Transverse colon (tissue), 4 donors: Measurements from ENCODE around the gene CEBPB. TPM values are rescaled to one million over a fixed set of nuclear protein-coding genes. Genes with fewer than 3 reads are reported as not detected.

Experiments used
- DNase-seq: peaks from one replicate; pipeline ENCODE4 v3.0.0-alpha.2; 2019
- H3K27ac ChIP-seq, 4 donors: fragments of 200-600 bp; sonication (generic); 2 replicates each; pipeline ENCODE4 v1.5.1; 2016 to 2018; ENCODE audit warnings: inconsistent platforms in 4 of 4
- H3K27me3 ChIP-seq: fragments of 200-600 bp; sonication (generic); 2 replicates; pipeline ENCODE4 v1.5.1; 2017; ENCODE audit warnings: inconsistent platforms
- H3K36me3 ChIP-seq, 4 donors: fragments of 200-600 bp; sonication (generic); 2 replicates each; pipeline ENCODE4 v1.5.1; 2017 to 2019; ENCODE audit warnings: inconsistent platforms in 4 of 4
- H3K4me1 ChIP-seq, 4 donors: fragments of 200-600 bp; sonication (generic); 2 replicates each; pipeline ENCODE4 v1.5.1; 2017 to 2020; ENCODE audit warnings: inconsistent platforms in 4 of 4
- H3K4me3 ChIP-seq, 4 donors: fragments of 200-600 bp; sonication (generic); 1 replicate in 1 of 4; 2 replicates in 3 of 4; pipeline versions ENCODE4 v1.5.1 to v1.6.1; 2017 to 2019; ENCODE audit warnings: inconsistent platforms in 4 of 4
- H3K9me3 ChIP-seq, 2 donors: fragments of 200-600 bp; sonication (generic); 2 replicates each; pipeline ENCODE4 v1.5.1; 2017 to 2019; ENCODE audit warnings: inconsistent platforms in 2 of 2
- EP300 ChIP-seq: sonication (generic); formaldehyde crosslinking; IDR thresholded peaks from one replicate; pipeline ENCODE4 v1.6.1; 2017; ENCODE audit warnings: antibody characterized with exemption, low read depth
- POLR2A ChIP-seq: fragments of 450-650 bp; IDR thresholded peaks from one replicate; pipeline ENCODE4 v1.6.1; 2016; ENCODE audit warnings: antibody characterized with exemption, mild to moderate bottlenecking, moderate library complexity
- POLR2AphosphoS5 ChIP-seq, 3 donors: sonication (generic); formaldehyde crosslinking; IDR thresholded peaks; one replicate each; pipeline ENCODE4 v1.6.1; 2016; ENCODE audit warnings: antibody characterized with exemption in 3 of 3
- WGBS, 2 donors: methylation state at CpG; one replicate each; pipeline ENCODE4 v1.1.5; 2018; ENCODE audit warnings: low coverage in 1 of 2; 5-methylcytosine and 5-hydroxymethylcytosine counted together
- in situ Hi-C, 4 donors: fragments of 200-750 bp; cut with MboI; loops; one replicate each; pipeline versions ENCODE4 v1.15.0 to v1.15.1; 2017; ENCODE audit warnings: low sequenced_read_pairs in 3 of 4, low pct_ligation_motif_present in 1 of 4, low pct_unique_long_range_greater_than_20kb in 1 of 4
- intact Hi-C: fragments of 100-400 bp; cut with DNase I; formaldehyde crosslinking; loops from one replicate; pipeline ENCODE4 v1.15.1; 2023; ENCODE audit warnings: low total_unique reads
- total RNA-seq, 4 donors: library from RNA; depleted of rRNA; stranded (reverse); fragments of >200 nt; gene quantifications; one replicate each; pipeline ENCODE4 v1.1.0, GENCODE V29; 2016
- TF ChIP-seq, protein P1 (sequence below), 5 experiments: fragments of 200-600 bp in 3 of 5; fragments of 450-650 bp in 2 of 5; sonication (generic) in 3 of 5; IDR thresholded peaks; 1 replicate in 2 of 5; 2 replicates in 3 of 5; pipeline ENCODE4 v1.5.1; 2016 to 2017; ENCODE audit warnings: antibody characterized with exemption in 5 of 5, inconsistent platforms in 3 of 5, mild to moderate bottlenecking in 2 of 5, moderate library complexity in 1 of 5

Gene CEBPB
- 10 to 100 TPM; 26.1 to 78.9 (median 57.1) TPM for total RNA-seq

DNA sequence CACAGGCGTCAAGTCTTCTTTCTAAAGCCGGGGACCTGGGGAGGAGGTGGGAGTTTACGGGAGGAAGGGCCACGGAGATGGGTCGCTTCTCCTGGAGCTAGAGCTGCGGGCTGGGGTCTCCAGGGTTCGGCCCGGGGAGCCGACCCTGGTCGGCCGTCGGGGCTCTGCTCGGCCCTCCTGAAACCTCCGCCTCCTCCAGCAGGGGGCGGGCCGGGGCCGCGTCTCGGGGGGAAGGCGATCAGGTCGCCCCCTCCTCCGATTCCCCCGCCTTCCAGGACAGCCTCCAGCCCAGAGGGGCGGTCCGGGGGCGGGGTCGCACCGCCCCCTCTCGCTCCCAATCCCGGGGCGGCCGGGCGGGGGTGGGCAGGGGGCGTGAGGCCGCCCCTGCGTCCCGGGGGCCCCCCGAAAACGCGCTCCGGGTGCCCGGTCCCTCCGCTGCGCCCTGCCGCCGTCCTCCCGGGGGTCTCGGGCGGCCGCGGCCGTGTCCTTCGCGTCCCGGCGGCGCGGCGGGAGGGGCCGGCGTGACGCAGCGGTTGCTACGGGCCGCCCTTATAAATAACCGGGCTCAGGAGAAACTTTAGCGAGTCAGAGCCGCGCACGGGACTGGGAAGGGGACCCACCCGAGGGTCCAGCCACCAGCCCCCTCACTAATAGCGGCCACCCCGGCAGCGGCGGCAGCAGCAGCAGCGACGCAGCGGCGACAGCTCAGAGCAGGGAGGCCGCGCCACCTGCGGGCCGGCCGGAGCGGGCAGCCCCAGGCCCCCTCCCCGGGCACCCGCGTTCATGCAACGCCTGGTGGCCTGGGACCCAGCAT lies at the start of gene CEBPB:
Gene CEBPB, plus strand, starts transcription at position 580 of the 814 bp plus-strand sequence. Its CDS starts 204 bp downstream, at position 784.
- Histone ChIP-seq H3K27me3 (no peaks in the 10 kb centered on the region), H3K4me1 (peaks cover 4 to 41% (median 32%) of the 10 kb centered on the region in 4 donors), H3K9me3 (no peaks in the 10 kb centered on the region), H3K27ac (peak within 1 kb of the TSS; percentile 98 to 100 (median 99)), H3K36me3 (no peaks in the 10 kb centered on the region), H3K4me3 (peak within 1 kb of the TSS; percentile 82 to 93 (median 90))
- DNase-seq = peak; percentile 92
- intact Hi-C loops = loop anchor here (1.0 to 5.0 kb wide), 3 partner anchors 102 to 270 kb away; no protein-coding TSS in a partner anchor
- peak; percentile 98 for TF ChIP-seq POLR2A
- TF ChIP-seq, protein P1, sequence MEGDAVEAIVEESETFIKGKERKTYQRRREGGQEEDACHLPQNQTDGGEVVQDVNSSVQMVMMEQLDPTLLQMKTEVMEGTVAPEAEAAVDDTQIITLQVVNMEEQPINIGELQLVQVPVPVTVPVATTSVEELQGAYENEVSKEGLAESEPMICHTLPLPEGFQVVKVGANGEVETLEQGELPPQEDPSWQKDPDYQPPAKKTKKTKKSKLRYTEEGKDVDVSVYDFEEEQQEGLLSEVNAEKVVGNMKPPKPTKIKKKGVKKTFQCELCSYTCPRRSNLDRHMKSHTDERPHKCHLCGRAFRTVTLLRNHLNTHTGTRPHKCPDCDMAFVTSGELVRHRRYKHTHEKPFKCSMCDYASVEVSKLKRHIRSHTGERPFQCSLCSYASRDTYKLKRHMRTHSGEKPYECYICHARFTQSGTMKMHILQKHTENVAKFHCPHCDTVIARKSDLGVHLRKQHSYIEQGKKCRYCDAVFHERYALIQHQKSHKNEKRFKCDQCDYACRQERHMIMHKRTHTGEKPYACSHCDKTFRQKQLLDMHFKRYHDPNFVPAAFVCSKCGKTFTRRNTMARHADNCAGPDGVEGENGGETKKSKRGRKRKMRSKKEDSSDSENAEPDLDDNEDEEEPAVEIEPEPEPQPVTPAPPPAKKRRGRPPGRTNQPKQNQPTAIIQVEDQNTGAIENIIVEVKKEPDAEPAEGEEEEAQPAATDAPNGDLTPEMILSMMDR (IDR thresholded peaks at IDR 0.05) = peak; percentile 70 to 81 (median 75)
- TF ChIP-seq POLR2AphosphoS5 (IDR thresholded peaks at IDR 0.05) = peak; percentile 97 to 98 (median 98)
- TF ChIP-seq EP300 = no peak
- in situ Hi-C loops = loop anchor here in 1 of 4 donors (25.0 kb wide), 1 partner anchor 547 kb away; the partner anchor contains the start of gene PARD6B
- WGBS, 2 donors = 0% methylated on average over 1 to 45 of the region's 89 CpGs

DNA sequence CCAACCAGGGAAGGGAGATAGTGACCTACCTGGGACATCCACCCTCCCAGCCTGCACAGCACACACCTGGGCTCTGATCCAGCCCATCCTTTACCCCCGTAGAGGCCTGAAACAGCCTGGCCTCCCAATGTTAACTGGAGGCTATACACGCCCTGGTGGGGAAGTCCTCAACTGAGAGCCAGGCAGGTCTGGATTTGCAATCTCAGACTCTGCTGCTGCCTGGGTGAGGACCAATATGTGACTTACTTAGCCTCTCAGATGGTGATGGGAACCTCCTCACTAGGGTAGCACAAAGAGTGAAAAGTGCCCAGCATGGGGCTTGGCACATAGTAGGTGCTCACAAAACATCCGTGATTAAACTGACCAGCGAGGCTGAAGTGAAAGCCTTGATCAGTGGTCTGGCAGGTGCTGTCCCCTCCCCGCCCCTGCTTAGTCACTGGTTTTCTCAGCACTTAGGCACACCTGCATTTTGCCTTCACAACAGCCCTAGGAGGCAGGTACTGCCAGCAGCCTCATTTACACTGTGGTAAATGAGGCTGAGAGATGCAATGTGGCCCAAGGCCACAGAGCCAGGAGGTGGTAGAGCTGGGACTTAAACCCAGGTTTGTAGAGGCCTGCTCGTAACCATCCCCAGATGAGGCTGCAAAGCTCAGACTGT lies 49.5 kb upstream of the CEBPB start:
- Histone ChIP-seq H3K9me3 (no peaks in the 10 kb centered on the region), H3K4me3 (no peak overlapping the region), H3K36me3 (no peaks in the 10 kb centered on the region), H3K27ac (no peak overlapping the region), H3K4me1 (peaks cover 0 to 30% (median 3%) of the 10 kb centered on the region in 4 donors), H3K27me3 (no peaks in the 10 kb centered on the region)
- intact Hi-C loops (no loop called here), in situ Hi-C loops (no loop called here)
- no peak for DNase-seq
- TF ChIP-seq EP300 = no peak
- TF ChIP-seq POLR2AphosphoS5 (IDR thresholded peaks at IDR 0.05) = no peak
- TF ChIP-seq, protein P1 (IDR thresholded peaks at IDR 0.05) = no peak
- TF ChIP-seq POLR2A = no peak
- WGBS, 2 donors = 80% methylated on average over 6 of the region's 6 CpGs; no CpG with 5 or more reads in 1 of the 2 donors

DNA sequence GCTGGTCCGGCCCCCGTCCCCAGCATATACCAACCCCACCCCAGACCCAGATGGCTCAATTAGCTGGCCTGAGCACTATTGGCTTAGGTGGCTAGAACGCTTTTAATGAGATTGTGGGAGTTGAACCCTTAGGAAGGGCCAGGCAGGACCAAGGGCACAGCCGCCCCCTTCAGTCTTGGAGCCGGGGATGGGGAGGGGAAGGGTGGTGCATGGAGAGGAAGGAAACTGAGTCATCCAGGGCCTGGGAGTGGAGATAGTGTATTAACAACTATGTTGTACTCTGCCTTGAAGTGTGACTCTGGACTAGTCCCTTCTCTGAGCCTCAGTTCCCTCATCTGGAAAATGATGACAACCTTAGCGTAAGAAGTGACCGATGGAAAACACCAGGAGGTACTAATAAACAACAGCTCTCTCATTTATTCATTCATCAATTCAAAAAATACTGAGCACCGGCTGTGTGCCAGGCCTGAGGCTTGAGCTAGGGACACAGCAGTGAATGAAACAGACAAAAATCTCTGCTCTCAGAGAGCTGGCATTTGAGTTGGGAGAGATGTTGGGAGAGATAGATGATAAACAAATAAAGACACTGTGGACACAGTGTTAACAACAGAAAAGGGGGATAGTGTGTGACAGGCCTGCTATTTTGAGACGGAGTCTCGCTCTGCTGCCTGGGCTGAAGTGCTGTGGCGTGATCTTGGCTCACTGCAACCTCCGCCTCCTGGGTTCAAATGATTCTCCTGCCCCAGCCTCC lies 48.6 kb upstream of the CEBPB start:
- Histone ChIP-seq H3K36me3 (no peaks in the 10 kb centered on the region), H3K27ac (no peak overlapping the region), H3K4me3 (no peak overlapping the region), H3K4me1 (peaks cover 6 to 38% (median 12%) of the 10 kb centered on the region in 4 donors), H3K9me3 (no peaks in the 10 kb centered on the region), H3K27me3 (no peaks in the 10 kb centered on the region)
- WGBS, 2 donors = 87 to 95% methylated on average over 3 to 12 of the region's 12 CpGs
- DNase-seq = no peak
- TF ChIP-seq POLR2AphosphoS5 (IDR thresholded peaks at IDR 0.05) (no peak), EP300 (no peak), POLR2A (no peak)
- TF ChIP-seq, protein P1 (IDR thresholded peaks at IDR 0.05) = no peak
- intact Hi-C loops (no loop called here), in situ Hi-C loops (no loop called here)
